Epithelial cell of esophagus (primary cell): Measurements from ENCODE around the gene ING5.

Source experiments
- DNase-seq: peaks from one replicate; pipeline ENCODE4 v3.0.0; 2010; ENCODE audit warnings: low read depth
- H3K4me3 ChIP-seq: 2 replicates; pipeline ENCODE4 v1.5.1; 2011; ENCODE audit warnings: mild to moderate bottlenecking, low read length, control low read depth
- CTCF ChIP-seq: IDR thresholded peaks from 2 replicates; pipeline ENCODE4 v1.5.1; 2011; ENCODE audit warnings: low read depth, mild to moderate bottlenecking, low read length, control low read depth, inconsistent platforms; ENCODE audit not compliant: insufficient read depth; ENCODE audit errors: missing control alignments

ING5 gene

GRCh38 chr2:241770936-241771285, 69.1 kb downstream of the ING5 start:
- no peak overlapping the region for H3K4me3 ChIP-seq
- no peak for TF ChIP-seq CTCF
- no peak for DNase-seq

GRCh38 chr2:241771286-241772062, 69.6 kb downstream of the ING5 start:
- DNase-seq: no peak
- no peak for TF ChIP-seq CTCF
- H3K4me3 ChIP-seq: no peak overlapping the region

- no peak for TF ChIP-seq CTCF
- DNase-seq: no peak
- H3K4me3 ChIP-seq: no peak overlapping the region
Measured at GRCh38 chr2:241772063-241772499, 70.2 kb downstream of the ING5 start.

GRCh38 chr2:241773511-241774418, 71.9 kb downstream of the ING5 start:
- H3K4me3 ChIP-seq: no peak overlapping the region
- no peak for DNase-seq
- no peak for TF ChIP-seq CTCF

- peak; percentile 32 for DNase-seq
- no peak overlapping the region for H3K4me3 ChIP-seq
- TF ChIP-seq CTCF: no peak
Measured at GRCh38 chr2:241774419-241775222, 72.8 kb downstream of the ING5 start.

- no peak for TF ChIP-seq CTCF
- no peak overlapping the region for H3K4me3 ChIP-seq
- no peak for DNase-seq
Measured at GRCh38 chr2:241775223-241776177, 73.7 kb downstream of the ING5 start.
